Measurements from ENCODE around the gene USP21. TPM values are rescaled to one million over a fixed set of nuclear protein-coding genes. Genes with fewer than 3 reads are reported as not detected.
A peak's percentile ranks its signal among the peaks of the same experiment; 100 is the strongest.
"Not testable (repeated sequence)": the region's sequence is repeated elsewhere in the genome, so short reads cannot be mapped to it uniquely, and the experiment has no call there.

USP21 gene
- polyA plus RNA-seq, 1 of the 3 experiments (the other 2 are of a cell fraction) = 26.8 TPM

- TF ChIP-seq REST (IDR thresholded peaks at IDR 0.05; ENCODE audit: low read depth, low read length) = no peak
- peak; percentile 61 for TF ChIP-seq JUND (IDR thresholded peaks at IDR 0.05)
- no peak for TF ChIP-seq MXI1 (IDR thresholded peaks at IDR 0.05; ENCODE audit: low read depth, low read length)
- no peak for TF ChIP-seq SIN3A (IDR thresholded peaks at IDR 0.05; ENCODE audit: borderline replicate concordance, low read depth, low read length)
- TF ChIP-seq RXRA (IDR thresholded peaks at IDR 0.05; ENCODE audit: borderline replicate concordance, low read depth) = no peak
- TF ChIP-seq TEAD4 (IDR thresholded peaks at IDR 0.05; ENCODE audit: borderline replicate concordance, insufficient read depth) = no peak
- peak; percentile 76 for TF ChIP-seq TCF12 (IDR thresholded peaks at IDR 0.05)
- TF ChIP-seq MEF2A (IDR thresholded peaks at IDR 0.05; ENCODE audit: borderline replicate concordance, low read depth) = no peak
- TF ChIP-seq, protein P1, sequence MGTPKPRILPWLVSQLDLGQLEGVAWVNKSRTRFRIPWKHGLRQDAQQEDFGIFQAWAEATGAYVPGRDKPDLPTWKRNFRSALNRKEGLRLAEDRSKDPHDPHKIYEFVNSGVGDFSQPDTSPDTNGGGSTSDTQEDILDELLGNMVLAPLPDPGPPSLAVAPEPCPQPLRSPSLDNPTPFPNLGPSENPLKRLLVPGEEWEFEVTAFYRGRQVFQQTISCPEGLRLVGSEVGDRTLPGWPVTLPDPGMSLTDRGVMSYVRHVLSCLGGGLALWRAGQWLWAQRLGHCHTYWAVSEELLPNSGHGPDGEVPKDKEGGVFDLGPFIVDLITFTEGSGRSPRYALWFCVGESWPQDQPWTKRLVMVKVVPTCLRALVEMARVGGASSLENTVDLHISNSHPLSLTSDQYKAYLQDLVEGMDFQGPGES (IDR thresholded peaks at IDR 0.05; ENCODE audit: low read depth, low read length) = no peak
Measured at GRCh38 chr1:161115132-161115711, 44.1 kb upstream of the USP21 start (continued).

DNA sequence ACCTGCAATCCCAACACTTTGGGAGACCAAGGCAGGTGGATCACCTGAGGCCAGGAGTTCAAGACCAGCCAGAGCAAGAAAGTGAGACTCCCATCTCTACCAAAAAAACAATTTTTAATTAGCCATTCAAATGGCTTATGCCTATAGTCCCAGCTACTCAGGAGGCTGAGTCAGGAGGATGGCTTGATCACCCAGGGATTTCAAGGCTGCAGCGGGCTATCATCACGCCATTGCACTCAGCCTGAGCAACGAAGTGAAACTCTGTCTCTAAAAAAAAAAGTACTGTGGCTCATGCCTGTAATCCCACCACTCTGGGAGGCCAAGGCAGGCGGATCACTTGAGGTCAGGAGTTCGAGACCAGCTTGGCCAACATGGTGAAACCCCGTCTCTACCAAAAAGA, 43.3 kb upstream of the USP21 start:
- H2AFZ ChIP-seq (ENCODE audit: low read depth); H3K9ac ChIP-seq; DNase-seq; H3K9me2 ChIP-seq; POLR2A ChIA-PET; H3K27me3 ChIP-seq (ENCODE audit: insufficient read depth); H3K9me3 ChIP-seq; H3K4me3 ChIP-seq (ENCODE audit: low read depth in 2 of 2, low read length in 1 of 2): not testable (repeated sequence)
- H3F3A ChIP-seq (replicated peaks; ENCODE audit: insufficient read depth) = peaks cover 15% of the 10 kb centered on the region
- H3K4me2 ChIP-seq = peak overlapping the region; percentile 92
- peaks cover 86% of the 10 kb centered on the region for H3K79me2 ChIP-seq (ENCODE audit: insufficient read depth)
- H4K20me1 ChIP-seq (ENCODE audit: insufficient read depth) = peaks cover 45% of the 10 kb centered on the region
- WGBS (ENCODE audit: low lambda C conversion rate) = 95% methylated on average over 6 of the region's 6 CpGs
- H3K36me3 ChIP-seq (replicated peaks in 1 of 2; ENCODE audit: control insufficient read depth in 1 of 2, insufficient read depth in 2 of 2, low read length in 1 of 2) = peaks cover 17 to 21% of the 10 kb centered on the region in 2 experiments
- H3K27ac ChIP-seq (ENCODE audit: low read depth in 2 of 2, low read length in 1 of 2) = peak overlapping the region in 1 of 2 experiments; percentile 45; a peak in 2 of 4 replicates
- peaks cover 22 to 25% of the 10 kb centered on the region in 2 experiments; a peak in 3 of 4 replicates for H3K4me1 ChIP-seq (ENCODE audit: control insufficient read depth in 1 of 2, insufficient read depth in 2 of 2, low read depth in 1 of 2, low read length in 1 of 2)
- CTCF ChIA-PET = interaction anchor here (0.7 to 1.6 kb wide), 2 partner anchors 16 to 18 kb away, joined by 3 to 5 read pairs; partner anchors contain the start of gene KLHDC9

Measured in SK-N-SH (cell line).